OCI-LY7 (cell line): ENCODE measurements around the gene CES4A. TPM values are rescaled to one million over a fixed set of nuclear protein-coding genes. Genes with fewer than 3 reads are reported as not detected.

ENCODE experiments used
- BruUV-seq: library from RNA; stranded (reverse); fragments of 400-500 nt; replicated peaks from 2 replicates; lab custom pipeline; 2021; lab: Mats Ljungman, UMichigan
- CTCF ChIA-PET: fragments of 300-600 bp; sonication (Branson Sonifier 250); formaldehyde crosslinking; loops from one replicate; lab custom pipeline; 2022; ENCODE audit warnings: antibody characterized with exemption; ENCODE audit not compliant: unreplicated experiment; lab: Charles Lee
- POLR2A ChIA-PET: fragments of 300-600 bp; sonication (Branson Sonifier 250); formaldehyde crosslinking; loops from one replicate; lab custom pipeline; 2022; ENCODE audit warnings: antibody characterized with exemption; lab: Charles Lee
- DNase-seq: peaks from one replicate; pipeline ENCODE4 v3.0.0-alpha.2; 2015; ENCODE audit warnings: low spot score
- H2AFZ ChIP-seq: fragments of 200-600 bp; sonication (generic), shearing (Covaris generic); 2 replicates; pipeline ENCODE4 v1.6.1; 2014; ENCODE audit warnings: mild to moderate bottlenecking, antibody characterized with exemption, low read length, moderate library complexity
- H3K27ac ChIP-seq: fragments of 200-600 bp; sonication (generic); 2 replicates; pipeline ENCODE4 v1.5.1; 2014; ENCODE audit warnings: mixed run types, low read depth, mild to moderate bottlenecking, moderate library complexity, low read length, inconsistent platforms; ENCODE audit not compliant: poor library complexity, severe bottlenecking
- H3K36me3 ChIP-seq: fragments of 200-600 bp; sonication (generic); 2 replicates; pipeline ENCODE4 v1.6.1; 2014; ENCODE audit warnings: mild to moderate bottlenecking, antibody characterized with exemption, low read length, moderate library complexity, mixed read lengths; ENCODE audit not compliant: insufficient read depth
- H3K4me1 ChIP-seq: fragments of 200-600 bp; sonication (generic); 2 replicates; pipeline ENCODE4 v1.5.1; 2014; ENCODE audit warnings: mild to moderate bottlenecking, low read length; ENCODE audit not compliant: insufficient read depth, poor library complexity, severe bottlenecking
- H3K4me2 ChIP-seq: fragments of 200-600 bp; sonication (generic); 2 replicates; pipeline ENCODE4 v1.6.1; 2014; ENCODE audit warnings: mild to moderate bottlenecking, low read length
- H3K4me3 ChIP-seq: fragments of 200-600 bp; sonication (generic); 2 replicates; pipeline ENCODE4 v1.5.1; 2014; ENCODE audit warnings: mild to moderate bottlenecking, low read depth, low read length; ENCODE audit not compliant: poor library complexity, severe bottlenecking
- H3K79me2 ChIP-seq: fragments of 200-600 bp; sonication (generic); 2 replicates; pipeline ENCODE4 v1.6.1; 2016; ENCODE audit warnings: low read depth, mild to moderate bottlenecking, low read length, moderate library complexity, mixed read lengths; ENCODE audit not compliant: insufficient read depth
- H3K9me2 ChIP-seq: fragments of 200-600 bp; sonication (generic); 2 replicates; pipeline ENCODE4 v1.6.1; 2016; ENCODE audit warnings: mild to moderate bottlenecking, low read length, mixed read lengths; ENCODE audit not compliant: insufficient read depth
- H3K9me3 ChIP-seq: fragments of 200-600 bp; sonication (generic); 2 replicates; pipeline ENCODE4 v1.6.1; 2014; ENCODE audit warnings: mild to moderate bottlenecking, mixed run types, low read length, mixed read lengths
- H4K20me1 ChIP-seq: fragments of 200-600 bp; sonication (generic); 2 replicates; pipeline ENCODE4 v1.6.1; 2014; ENCODE audit warnings: mild to moderate bottlenecking, antibody characterized with exemption, low read length, moderate library complexity, mixed read lengths; ENCODE audit not compliant: insufficient read depth
- EZH2phosphoT487 ChIP-seq: fragments of 200-600 bp; sonication (generic); IDR thresholded peaks from 2 replicates; pipeline ENCODE4 v1.6.1; 2018; ENCODE audit warnings: low read depth, borderline replicate concordance, mild to moderate bottlenecking, mixed run types, antibody characterized with exemption, low read length, moderate library complexity, mixed read lengths
- intact Hi-C: fragments of 100-400 bp; cut with micrococcal nuclease; formaldehyde crosslinking; loops from one replicate; pipeline ENCODE4 v1.10.0; 2022; ENCODE audit not compliant: unreplicated experiment
- total RNA-seq, 2 experiments: library from RNA; depleted of rRNA in 1 of 2; stranded (reverse); fragments of >200 nt in 1 of 2; shearing (Covaris generic) in 1 of 2; gene quantifications; 2 replicates each; pipeline ENCODE4 v1.2.3, GENCODE V29; 2014 to 2022
- TF ChIP-seq, protein P1 (sequence below): fragments of 200-600 bp; sonication (generic); conservative IDR thresholded peaks from 2 replicates; pipeline ENCODE4 v1.5.1; 2014; ENCODE audit warnings: mild to moderate bottlenecking, antibody characterized with exemption, low read length, moderate library complexity, mixed read lengths

CES4A gene
- total RNA-seq, 2 experiments from 2014 or later, result 0.38 to 0.47 TPM

DNA sequence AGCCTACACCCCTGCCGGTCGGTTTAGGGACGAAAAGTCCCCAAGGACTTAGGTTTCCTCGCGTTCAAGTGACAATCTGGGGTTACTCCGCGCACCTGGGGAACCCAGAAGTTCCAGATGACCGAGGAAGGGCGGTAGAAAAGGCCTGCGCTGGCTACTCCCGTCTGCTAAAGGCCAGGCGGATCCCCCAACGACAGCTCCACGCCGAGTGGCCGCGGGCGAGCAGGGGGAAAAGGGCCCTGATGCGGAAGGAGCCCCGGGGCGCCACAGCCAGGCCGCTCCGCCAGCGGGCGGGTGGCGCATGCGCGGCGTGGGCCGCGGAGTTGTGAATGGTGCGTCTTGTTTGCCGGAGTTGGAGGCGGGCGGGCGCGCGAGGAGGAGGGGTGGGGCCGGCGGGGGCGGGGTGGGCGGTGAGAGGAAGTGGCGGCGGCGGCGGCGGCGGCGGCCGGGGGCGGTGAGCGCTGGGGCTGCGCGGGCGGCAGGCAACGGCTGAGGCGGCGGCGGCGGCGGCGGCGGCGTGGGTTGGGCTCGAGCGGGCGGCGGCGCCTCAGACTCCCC is 40.4 kb downstream of the CES4A start, which contains the start of gene CBFB:
Gene CBFB, plus strand, starts transcription at position 454 of the 558 bp plus-strand sequence. CDS start 259 bp downstream, outside the sequence.
- ChIA-PET CTCF (interaction anchor here (0.8 kb wide), 1 partner anchor 11 kb away, joined by 3 read pairs; no protein-coding TSS in a partner anchor), POLR2A (interaction anchor here (0.5 to 1.8 kb wide), 7 partner anchors 9 to 337 kb away, joined by 3 to 17 read pairs (median 4); partner anchors contain the start of gene CES3)
- H2AFZ ChIP-seq, result peak within 1 kb of the TSS; percentile 92
- H3K4me2 ChIP-seq, result peak within 1 kb of the TSS; percentile 95
- TF ChIP-seq EZH2phosphoT487, result no peak
- TF ChIP-seq, protein P1, sequence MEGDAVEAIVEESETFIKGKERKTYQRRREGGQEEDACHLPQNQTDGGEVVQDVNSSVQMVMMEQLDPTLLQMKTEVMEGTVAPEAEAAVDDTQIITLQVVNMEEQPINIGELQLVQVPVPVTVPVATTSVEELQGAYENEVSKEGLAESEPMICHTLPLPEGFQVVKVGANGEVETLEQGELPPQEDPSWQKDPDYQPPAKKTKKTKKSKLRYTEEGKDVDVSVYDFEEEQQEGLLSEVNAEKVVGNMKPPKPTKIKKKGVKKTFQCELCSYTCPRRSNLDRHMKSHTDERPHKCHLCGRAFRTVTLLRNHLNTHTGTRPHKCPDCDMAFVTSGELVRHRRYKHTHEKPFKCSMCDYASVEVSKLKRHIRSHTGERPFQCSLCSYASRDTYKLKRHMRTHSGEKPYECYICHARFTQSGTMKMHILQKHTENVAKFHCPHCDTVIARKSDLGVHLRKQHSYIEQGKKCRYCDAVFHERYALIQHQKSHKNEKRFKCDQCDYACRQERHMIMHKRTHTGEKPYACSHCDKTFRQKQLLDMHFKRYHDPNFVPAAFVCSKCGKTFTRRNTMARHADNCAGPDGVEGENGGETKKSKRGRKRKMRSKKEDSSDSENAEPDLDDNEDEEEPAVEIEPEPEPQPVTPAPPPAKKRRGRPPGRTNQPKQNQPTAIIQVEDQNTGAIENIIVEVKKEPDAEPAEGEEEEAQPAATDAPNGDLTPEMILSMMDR, result peak; percentile 53
- no peaks in the 10 kb centered on the region for H3K9me2 ChIP-seq
- BruUV-seq, result no TSS peak
- peak within 1 kb of the TSS; percentile 70 for H3K27ac ChIP-seq
- peak; percentile 94 for DNase-seq
- peaks cover 38% of the 10 kb centered on the region for H3K36me3 ChIP-seq
- H3K4me1 ChIP-seq, result peaks cover 33% of the 10 kb centered on the region
- intact Hi-C loops, result no loop called here
- H3K9me3 ChIP-seq, result no peaks in the 10 kb centered on the region
- H4K20me1 ChIP-seq, result peaks cover 14% of the 10 kb centered on the region; the same call in 1 of the 2 replicates
- H3K4me3 ChIP-seq, result peak within 1 kb of the TSS; percentile 90
- peaks cover 38% of the 10 kb centered on the region; the same call in 1 of the 2 replicates for H3K79me2 ChIP-seq

DNA sequence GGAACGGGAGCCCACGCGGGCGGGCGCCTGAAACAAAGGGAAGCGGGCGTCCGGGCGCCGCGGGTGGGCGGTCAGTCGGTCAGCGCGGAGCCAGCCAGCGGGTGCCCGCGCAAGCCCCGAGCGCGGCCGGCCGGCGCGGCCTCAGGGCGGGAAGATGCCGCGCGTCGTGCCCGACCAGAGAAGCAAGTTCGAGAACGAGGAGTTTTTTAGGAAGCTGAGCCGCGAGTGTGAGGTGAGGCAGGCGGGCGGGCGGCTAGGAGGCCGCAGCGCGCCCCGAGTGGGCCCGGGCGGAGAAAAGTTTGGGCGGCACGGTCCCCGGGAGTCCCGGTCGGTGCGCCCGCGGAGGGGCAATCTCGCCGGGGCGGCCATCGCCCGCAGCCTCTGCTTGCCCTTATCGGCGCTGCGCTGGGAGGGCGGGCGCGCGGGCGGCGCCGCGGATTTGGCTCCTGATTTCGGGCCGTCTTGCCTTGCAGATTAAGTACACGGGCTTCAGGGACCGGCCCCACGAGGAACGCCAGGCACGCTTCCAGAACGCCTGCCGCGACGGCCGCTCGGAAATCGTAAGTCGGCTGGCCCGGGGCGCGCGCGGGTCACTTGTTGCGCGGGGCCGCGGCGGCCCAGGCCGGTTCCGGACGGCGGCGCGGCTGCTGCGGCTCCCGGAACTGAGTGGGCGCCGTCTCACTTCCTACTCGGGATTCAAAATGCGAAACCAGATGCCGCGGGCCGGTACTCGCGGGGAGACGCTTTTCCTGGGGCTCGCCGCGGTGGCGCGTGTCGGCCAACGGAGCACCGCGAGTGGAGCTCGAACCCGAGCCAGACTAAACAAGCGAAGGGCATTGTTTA is 41.1 kb downstream of the CES4A start:
- intact Hi-C loops, result no loop called here
- Histone ChIP-seq H3K36me3 (peaks cover 45% of the 10 kb centered on the region), H3K27ac (peak overlapping the region; percentile 70), H3K9me3 (no peaks in the 10 kb centered on the region), H2AFZ (peak overlapping the region; percentile 39; the same call in 1 of the 2 replicates), H3K9me2 (no peaks in the 10 kb centered on the region), H3K4me2 (peak overlapping the region; percentile 95), H3K4me1 (peaks cover 37% of the 10 kb centered on the region), H4K20me1 (peaks cover 18% of the 10 kb centered on the region; the same call in 1 of the 2 replicates), H3K4me3 (peak overlapping the region; percentile 90), H3K79me2 (peaks cover 45% of the 10 kb centered on the region)
- BruUV-seq, result no TSS peak
- TF ChIP-seq EZH2phosphoT487, result no peak
- TF ChIP-seq, protein P1, result no peak
- POLR2A ChIA-PET, result interaction anchor here (0.6 to 2.0 kb wide), 5 partner anchors 11 to 72 kb away, joined by 3 to 10 read pairs (median 4); no protein-coding TSS in a partner anchor
- DNase-seq, result peak; percentile 66
- CTCF ChIA-PET, result no interaction called here
